ENCODE data around the gene KISS1R. TPM values are rescaled to one million over a fixed set of nuclear protein-coding genes. Genes with fewer than 3 reads are reported as not detected.
A peak's percentile ranks its signal among the peaks of the same experiment; 100 is the strongest.

Gene KISS1R
- total RNA-seq, 1 donor from 2014 or later, result not detected

GRCh38 chr19:960601-960938, 43.4 kb downstream of the KISS1R start:
- Mint-ChIP-seq H3K4me3 (ENCODE audit: unreplicated experiment) (no peak overlapping the region), H3K27ac (ENCODE audit: unreplicated experiment) (no peak overlapping the region), H3K4me1 (ENCODE audit: low read depth, unreplicated experiment) (peaks cover 11% of the 10 kb centered on the region), H3K27me3 (ENCODE audit: unreplicated experiment) (peaks cover 9% of the 10 kb centered on the region), H3K9me3 (ENCODE audit: unreplicated experiment) (peaks cover 8% of the 10 kb centered on the region), H3K36me3 (ENCODE audit: unreplicated experiment) (peaks cover 5% of the 10 kb centered on the region)
- no peak for DNase-seq
- no peak for TF ChIP-seq CTCF (IDR thresholded peaks at IDR 0.05; ENCODE audit: partially characterized antibody, unreplicated experiment)

GRCh38 chr19:961866-962620, 44.9 kb downstream of the KISS1R start:
- peaks cover 5% of the 10 kb centered on the region for H3K36me3 Mint-ChIP-seq (ENCODE audit: unreplicated experiment)
- DNase-seq, result no peak

GRCh38 chr19:962683-963400, 45.7 kb downstream of the KISS1R start:
- H3K4me1 Mint-ChIP-seq (ENCODE audit: low read depth, unreplicated experiment), result peaks cover 4% of the 10 kb centered on the region
- H3K27me3 Mint-ChIP-seq (ENCODE audit: unreplicated experiment), result peaks cover 9% of the 10 kb centered on the region
- H3K4me3 Mint-ChIP-seq (ENCODE audit: unreplicated experiment), result no peak overlapping the region
- peak overlapping the region; percentile 66 for H3K27ac Mint-ChIP-seq (ENCODE audit: unreplicated experiment)
- no peak for TF ChIP-seq CTCF (IDR thresholded peaks at IDR 0.05; ENCODE audit: partially characterized antibody, unreplicated experiment)
- DNase-seq, result no peak
- H3K36me3 Mint-ChIP-seq (ENCODE audit: unreplicated experiment), result peaks cover 5% of the 10 kb centered on the region
- peaks cover 8% of the 10 kb centered on the region for H3K9me3 Mint-ChIP-seq (ENCODE audit: unreplicated experiment)

More at GRCh38 chr19:961866-962620, 44.9 kb downstream of the KISS1R start:
- H3K27me3 Mint-ChIP-seq (ENCODE audit: unreplicated experiment), result peaks cover 9% of the 10 kb centered on the region
- no peak overlapping the region for H3K4me3 Mint-ChIP-seq (ENCODE audit: unreplicated experiment)
- TF ChIP-seq CTCF (IDR thresholded peaks at IDR 0.05; ENCODE audit: partially characterized antibody, unreplicated experiment), result no peak
- peaks cover 8% of the 10 kb centered on the region for H3K9me3 Mint-ChIP-seq (ENCODE audit: unreplicated experiment)
- H3K4me1 Mint-ChIP-seq (ENCODE audit: low read depth, unreplicated experiment), result peaks cover 6% of the 10 kb centered on the region
- no peak overlapping the region for H3K27ac Mint-ChIP-seq (ENCODE audit: unreplicated experiment)

GRCh38 chr19:963486-963951, 46.4 kb downstream of the KISS1R start:
- no peak for TF ChIP-seq CTCF (IDR thresholded peaks at IDR 0.05; ENCODE audit: partially characterized antibody, unreplicated experiment)
- H3K27me3 Mint-ChIP-seq (ENCODE audit: unreplicated experiment), result peaks cover 9% of the 10 kb centered on the region
- H3K4me3 Mint-ChIP-seq (ENCODE audit: unreplicated experiment), result no peak overlapping the region
- H3K9me3 Mint-ChIP-seq (ENCODE audit: unreplicated experiment), result peaks cover 8% of the 10 kb centered on the region
- H3K4me1 Mint-ChIP-seq (ENCODE audit: low read depth, unreplicated experiment), result peaks cover 4% of the 10 kb centered on the region
- no peak for DNase-seq
- H3K27ac Mint-ChIP-seq (ENCODE audit: unreplicated experiment), result no peak overlapping the region
- H3K36me3 Mint-ChIP-seq (ENCODE audit: unreplicated experiment), result peaks cover 5% of the 10 kb centered on the region

- no peak for DNase-seq
- H3K36me3 Mint-ChIP-seq (ENCODE audit: unreplicated experiment), result peaks cover 5% of the 10 kb centered on the region
- TF ChIP-seq CTCF (IDR thresholded peaks at IDR 0.05; ENCODE audit: partially characterized antibody, unreplicated experiment), result no peak
These were observed 47.0 kb downstream of the KISS1R start for GRCh38 chr19:964116-964520.

More at GRCh38 chr19:964116-964520, 47.0 kb downstream of the KISS1R start:
- Mint-ChIP-seq H3K27me3 (ENCODE audit: unreplicated experiment) (peaks cover 9% of the 10 kb centered on the region), H3K4me3 (ENCODE audit: unreplicated experiment) (no peak overlapping the region), H3K4me1 (ENCODE audit: low read depth, unreplicated experiment) (peaks cover 2% of the 10 kb centered on the region), H3K27ac (ENCODE audit: unreplicated experiment) (no peak overlapping the region), H3K9me3 (ENCODE audit: unreplicated experiment) (peaks cover 8% of the 10 kb centered on the region)
